Lung (tissue), 12 donors: ENCODE measurements around the gene ABCC10. TPM values are rescaled to one million over a fixed set of nuclear protein-coding genes. Genes with fewer than 3 reads are reported as not detected.

Experiments used
- ATAC-seq: fragments of 200-7000 bp; cut with Tn5 transposase; one replicate; pipeline ENCODE4 v1.9.1; 2020; ENCODE audit warnings: moderate number of reproducible peaks; ENCODE audit not compliant: insufficient read depth, low FRiP score
- DNase-seq, 3 donors: peaks; one replicate each; pipeline ENCODE4 v3.0.0-alpha.2; 2013 to 2017
- H3K27ac ChIP-seq, 2 donors: one replicate each; pipeline ENCODE4 v1.5.1; 2013; ENCODE audit warnings: mild to moderate bottlenecking in 2 of 2, moderate library complexity in 2 of 2, control low read depth in 1 of 2, inconsistent platforms in 1 of 2, low read depth in 1 of 2, low read length in 1 of 2
- H3K27me3 ChIP-seq, 3 donors: one replicate each; pipeline ENCODE4 v1.5.1; 2013; ENCODE audit warnings: low read length in 2 of 3; ENCODE audit not compliant: control insufficient read depth in 3 of 3, insufficient read depth in 3 of 3
- H3K36me3 ChIP-seq, 4 donors: one replicate each; pipeline ENCODE4 v1.5.1; 2013; ENCODE audit warnings: low read length in 4 of 4, mild to moderate bottlenecking in 1 of 4, moderate library complexity in 1 of 4; ENCODE audit not compliant: control insufficient read depth in 4 of 4, insufficient read depth in 4 of 4
- H3K4me1 ChIP-seq, 5 donors: one replicate each; pipeline ENCODE4 v1.5.1; 2013; ENCODE audit warnings: low read length in 5 of 5, mild to moderate bottlenecking in 2 of 5, moderate library complexity in 1 of 5; ENCODE audit not compliant: control insufficient read depth in 5 of 5, insufficient read depth in 5 of 5
- H3K4me3 ChIP-seq: one replicate; pipeline ENCODE4 v1.5.1; 2013; ENCODE audit warnings: mild to moderate bottlenecking, control low read depth, moderate library complexity
- H3K9ac ChIP-seq, 2 donors: one replicate each; pipeline ENCODE4 v1.5.1; 2013; ENCODE audit warnings: low read length in 2 of 2, control low read depth in 1 of 2; ENCODE audit not compliant: insufficient read depth in 1 of 2
- H3K9me3 ChIP-seq, 4 donors: one replicate each; pipeline ENCODE4 v1.5.1; 2013; ENCODE audit warnings: low read length in 3 of 4, mild to moderate bottlenecking in 1 of 4, moderate library complexity in 1 of 4; ENCODE audit not compliant: control insufficient read depth in 4 of 4, insufficient read depth in 3 of 4
- CTCF ChIP-seq: IDR thresholded peaks from 2 replicates; pipeline ENCODE4 v1.5.1; 2012; ENCODE audit warnings: mild to moderate bottlenecking; ENCODE audit errors: control extremely low read depth, extremely low read depth
- WGBS, 2 donors: extraction: QIAGEN DNeasy Blood & Tissue Kit; methylation state at CpG; one replicate each; pipeline ENCODE4 v1.1.7; 2013; 5-methylcytosine and 5-hydroxymethylcytosine counted together
- polyA plus RNA-seq, 2 donors: library from polyadenylated mRNA; stranded (reverse); fragments of 200-250 nt; gene quantifications; one replicate each; pipeline ENCODE4 v1.2.1, GENCODE V29; 2013
- total RNA-seq, 2 donors: library from RNA; depleted of rRNA in 1 of 2; stranded (reverse); fragments of >200 nt in 1 of 2; gene quantifications; one replicate each; pipeline ENCODE4 v1.2.1, GENCODE V29; 2014 to 2021
- donor health status: control.
- donor health status: control.
- donor health status: Bipolar disorder and iron deficiency.
- donor health status: healthy.
- donor health status: DM: yes; HTN: yes; CAD: no.

Gene ABCC10
- total and polyA plus RNA-seq, 4 donors = 15.7 to 43.3 (median 26.2) TPM

GRCh38 chr6:43476746-43477145 lies 49.4 kb downstream of the ABCC10 start:
- no peaks in the 10 kb centered on the region for H3K27me3 ChIP-seq
- H3K27ac ChIP-seq = peak overlapping the region in 1 of 2 donors; percentile 52
- WGBS, 2 donors = 21 to 37% methylated on average over 2 of the region's 2 CpGs
- peaks cover 7 to 17% (median 10%) of the 10 kb centered on the region in 5 donors for H3K4me1 ChIP-seq
- no peak for ATAC-seq
- no peaks in the 10 kb centered on the region for H3K9me3 ChIP-seq
- no peak for DNase-seq
- peaks cover 0 to 2% (median 0%) of the 10 kb centered on the region in 4 donors for H3K36me3 ChIP-seq
- no peak for TF ChIP-seq CTCF
- no peak overlapping the region for H3K4me3 ChIP-seq
- H3K9ac ChIP-seq = peak overlapping the region in 1 of 2 donors; percentile 65

GRCh38 chr6:43477235-43478007 lies 50.1 kb downstream of the ABCC10 start, which contains the start of gene TJAP1:
Gene TJAP1 (plus strand): TSS chr6:43477570. CDS start chr6:43499002, 21,432 bp downstream.
- TF ChIP-seq CTCF = no peak
- peak within 1 kb of the TSS; percentile 52 to 69 for H3K27ac ChIP-seq
- H3K36me3 ChIP-seq = peaks cover 0 to 2% (median under 1%) of the 10 kb centered on the region in 4 donors
- peak within 1 kb of the TSS; percentile 68 for H3K4me3 ChIP-seq
- no peaks in the 10 kb centered on the region for H3K9me3 ChIP-seq
- H3K4me1 ChIP-seq = peaks cover 7 to 17% (median 10%) of the 10 kb centered on the region in 5 donors
- peak; percentile 100 for ATAC-seq
- H3K9ac ChIP-seq = peak within 1 kb of the TSS; percentile 66 to 91
- H3K27me3 ChIP-seq = no peaks in the 10 kb centered on the region
- 1% methylated on average over 34 of the region's 34 CpGs for WGBS, 2 donors
- DNase-seq = peak; percentile 92 to 96 (median 93)

GRCh38 chr6:43478008-43478372 lies 50.6 kb downstream of the ABCC10 start:
- TF ChIP-seq CTCF = no peak
- peak overlapping the region; percentile 68 for H3K4me3 ChIP-seq
- H3K4me1 ChIP-seq = peaks cover 7 to 17% (median 10%) of the 10 kb centered on the region in 5 donors
- no peak for DNase-seq
- peaks cover 0 to 2% (median under 1%) of the 10 kb centered on the region in 4 donors for H3K36me3 ChIP-seq
- H3K9me3 ChIP-seq = no peaks in the 10 kb centered on the region
- 18 to 20% methylated on average over 3 of the region's 3 CpGs for WGBS, 2 donors
- H3K27ac ChIP-seq = peak overlapping the region in 1 of 2 donors; percentile 69
- no peak for ATAC-seq
- peak overlapping the region; percentile 66 to 91 for H3K9ac ChIP-seq
- no peaks in the 10 kb centered on the region for H3K27me3 ChIP-seq
